ENCODE results near the gene CYREN. TPM values are rescaled to one million over a fixed set of nuclear protein-coding genes. Genes with fewer than 3 reads are reported as not detected.

The CYREN gene
- total and polyA plus RNA-seq, 10 donors = 21.2 to 55.0 (median 44.1) TPM

GRCh38 chr7:135169964-135170273 lies 588 bp downstream of the CYREN start:
- 1 to 6% (median 2%) methylated on average over 6 to 17 of the region's 17 CpGs for WGBS, 5 donors
- H3K27me3 ChIP-seq (replicated peaks in 1 of 7) = no peaks in the 10 kb centered on the region
- TF ChIP-seq CTCF (IDR thresholded peaks at IDR 0.05 in 8 of 11, conservative IDR thresholded peaks at IDR 0.05 in 3 of 11) = no peak
- no peak for TF ChIP-seq POLR2A (IDR thresholded peaks at IDR 0.05)
- TF ChIP-seq POLR2AphosphoS5 (IDR thresholded peaks at IDR 0.05) = no peak
- DNase-seq = no peak
- peaks cover 0 to 41% (median 22%) of the 10 kb centered on the region in 6 donors for H3K36me3 ChIP-seq
- H3K9me3 ChIP-seq = no peaks in the 10 kb centered on the region
- peak overlapping the region; percentile 42 to 81 (median 66) for H3K4me3 ChIP-seq
- peaks cover 47 to 69% (median 62%) of the 10 kb centered on the region in 6 donors for H3K4me1 ChIP-seq
- intact Hi-C loops (cut with DNase I; ENCODE audit: low total_unique reads) = loop anchor here (10.0 kb wide), 1 partner anchor 185 kb away; the partner anchor contains the start of gene AGBL3
- peak overlapping the region; percentile 85 to 100 (median 98) for H3K27ac ChIP-seq

GRCh38 chr7:135169141-135169963 lies 1.2 kb downstream of the CYREN start:
- Histone ChIP-seq H3K36me3 (peaks cover 0 to 47% (median 27%) of the 10 kb centered on the region in 6 donors), H3K9me3 (no peaks in the 10 kb centered on the region), H3K27me3 (replicated peaks in 1 of 7) (no peaks in the 10 kb centered on the region), H3K4me1 (peaks cover 51 to 74% (median 68%) of the 10 kb centered on the region in 6 donors), H3K27ac (peak overlapping the region; percentile 85 to 100 (median 98)), H3K4me3 (peak overlapping the region; percentile 42 to 81 (median 66))
- TF ChIP-seq CTCF (IDR thresholded peaks at IDR 0.05 in 8 of 11, conservative IDR thresholded peaks at IDR 0.05 in 3 of 11) (peak in 9 of 11 experiments; percentile 37 to 69 (median 52)), POLR2A (IDR thresholded peaks at IDR 0.05) (no peak), POLR2AphosphoS5 (IDR thresholded peaks at IDR 0.05) (peak in 2 of 3 donors; percentile 59 to 72)
- 42 to 56% (median 44%) methylated on average over 11 of the region's 11 CpGs for WGBS, 5 donors
- DNase-seq = peak; percentile 88
- intact Hi-C loops (cut with DNase I; ENCODE audit: low total_unique reads) = loop anchor here (10.0 kb wide), 1 partner anchor 185 kb away; the partner anchor contains the start of gene AGBL3

- no peaks in the 10 kb centered on the region for H3K9me3 ChIP-seq
- WGBS, 5 donors = 86 to 94% (median 89%) methylated on average over 11 to 13 of the region's 13 CpGs
- no peaks in the 10 kb centered on the region for H3K27me3 ChIP-seq (replicated peaks in 1 of 7)
- intact Hi-C loops (cut with DNase I; ENCODE audit: low total_unique reads) = loop anchor here (10.0 kb wide), 1 partner anchor 184 kb away; the partner anchor contains the start of gene AGBL3
- no peak for TF ChIP-seq POLR2A (IDR thresholded peaks at IDR 0.05)
- no peak for TF ChIP-seq CTCF (IDR thresholded peaks at IDR 0.05 in 8 of 11, conservative IDR thresholded peaks at IDR 0.05 in 3 of 11)
- TF ChIP-seq POLR2AphosphoS5 (IDR thresholded peaks at IDR 0.05) = peak in 1 of 3 donors; percentile 7
- H3K4me1 ChIP-seq = peaks cover 58 to 82% (median 74%) of the 10 kb centered on the region in 6 donors
- peak; percentile 80 for DNase-seq
- H3K4me3 ChIP-seq = peak overlapping the region in 5 of 8 donors; percentile 1 to 81 (median 66)
- H3K36me3 ChIP-seq = peaks cover 0 to 54% (median 29%) of the 10 kb centered on the region in 6 donors
- H3K27ac ChIP-seq = peak overlapping the region; percentile 85 to 100 (median 98)
Observed at GRCh38 chr7:135168489-135169140, 1.9 kb downstream of the CYREN start.
